ENCODE results near the gene SCGB3A2. TPM values are rescaled to one million over a fixed set of nuclear protein-coding genes. Genes with fewer than 3 reads are reported as not detected.

SCGB3A2 gene
- total RNA-seq, 1 experiment from 2014 or later: not detected

DNA sequence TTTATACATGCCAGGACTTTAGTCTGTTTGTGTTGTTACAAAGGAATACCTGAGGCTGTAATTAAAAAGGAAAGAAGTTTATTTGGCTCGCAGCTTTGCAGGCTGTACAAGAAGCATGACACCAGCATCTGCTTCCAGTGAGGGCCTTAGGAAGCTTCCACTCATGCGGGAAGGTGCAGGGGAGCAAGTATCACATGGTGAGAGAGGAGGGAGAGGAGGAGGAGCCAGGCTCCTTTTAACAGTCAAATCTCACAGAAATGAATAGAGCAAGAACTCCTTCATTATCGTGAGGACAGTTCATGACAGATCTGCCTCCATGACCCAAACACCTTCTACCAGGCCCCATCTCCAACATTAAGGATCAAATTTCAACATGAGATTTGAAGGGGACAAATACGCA is 46.5 kb downstream of the SCGB3A2 start:
- BruUV-seq (replicated peaks): no TSS peak
- ChIA-PET CTCF (no interaction called here), POLR2A (no interaction called here)
- no peaks in the 10 kb centered on the region for H3K36me3 Mint-ChIP-seq (ENCODE audit: insufficient read depth, unreplicated experiment)
- H3K4me1 Mint-ChIP-seq (ENCODE audit: low read depth, unreplicated experiment): no peaks in the 10 kb centered on the region
- Histone ChIP-seq H3K27me3 (replicated peaks; ENCODE audit: control insufficient read depth, insufficient read depth, low read length) (no peaks in the 10 kb centered on the region), H3K9me3 (no peaks in the 10 kb centered on the region), H3K36me3 (ENCODE audit: control insufficient read depth, insufficient read depth, low read length) (no peaks in the 10 kb centered on the region), H3K4me3 (ENCODE audit: low read depth, low read length) (no peak overlapping the region), H3K4me1 (no peaks in the 10 kb centered on the region)
- H3K9me3 Mint-ChIP-seq (ENCODE audit: unreplicated experiment): no peaks in the 10 kb centered on the region
- DNase-seq: no peak
- no peak overlapping the region for H3K27ac Mint-ChIP-seq (ENCODE audit: unreplicated experiment)
- peaks cover 9% of the 10 kb centered on the region for H3K27me3 Mint-ChIP-seq (ENCODE audit: insufficient read depth, unreplicated experiment)
- H3K4me3 Mint-ChIP-seq (ENCODE audit: unreplicated experiment): no peak overlapping the region
- TF ChIP-seq, protein P1, sequence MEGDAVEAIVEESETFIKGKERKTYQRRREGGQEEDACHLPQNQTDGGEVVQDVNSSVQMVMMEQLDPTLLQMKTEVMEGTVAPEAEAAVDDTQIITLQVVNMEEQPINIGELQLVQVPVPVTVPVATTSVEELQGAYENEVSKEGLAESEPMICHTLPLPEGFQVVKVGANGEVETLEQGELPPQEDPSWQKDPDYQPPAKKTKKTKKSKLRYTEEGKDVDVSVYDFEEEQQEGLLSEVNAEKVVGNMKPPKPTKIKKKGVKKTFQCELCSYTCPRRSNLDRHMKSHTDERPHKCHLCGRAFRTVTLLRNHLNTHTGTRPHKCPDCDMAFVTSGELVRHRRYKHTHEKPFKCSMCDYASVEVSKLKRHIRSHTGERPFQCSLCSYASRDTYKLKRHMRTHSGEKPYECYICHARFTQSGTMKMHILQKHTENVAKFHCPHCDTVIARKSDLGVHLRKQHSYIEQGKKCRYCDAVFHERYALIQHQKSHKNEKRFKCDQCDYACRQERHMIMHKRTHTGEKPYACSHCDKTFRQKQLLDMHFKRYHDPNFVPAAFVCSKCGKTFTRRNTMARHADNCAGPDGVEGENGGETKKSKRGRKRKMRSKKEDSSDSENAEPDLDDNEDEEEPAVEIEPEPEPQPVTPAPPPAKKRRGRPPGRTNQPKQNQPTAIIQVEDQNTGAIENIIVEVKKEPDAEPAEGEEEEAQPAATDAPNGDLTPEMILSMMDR (IDR thresholded peaks at IDR 0.05; ENCODE audit: insufficient read depth in 1 of 2, low read depth in 1 of 2, low read length in 1 of 2, severe bottlenecking in 1 of 2, unreplicated experiment in 1 of 2): no peak
- intact Hi-C loops (cut with micrococcal nuclease; ENCODE audit: unreplicated experiment): no loop called here

GRCh38 chr5:147927901-147928300 is 49.4 kb downstream of the SCGB3A2 start:
- Histone ChIP-seq H3K4me3 (ENCODE audit: low read depth, low read length) (no peak overlapping the region), H3K27me3 (replicated peaks; ENCODE audit: control insufficient read depth, insufficient read depth, low read length) (no peaks in the 10 kb centered on the region), H3K4me1 (no peaks in the 10 kb centered on the region), H3K9me3 (no peaks in the 10 kb centered on the region), H3K36me3 (ENCODE audit: control insufficient read depth, insufficient read depth, low read length) (no peaks in the 10 kb centered on the region)
- no TSS peak for BruUV-seq (replicated peaks)
- POLR2A ChIA-PET: no interaction called here
- Mint-ChIP-seq H3K9me3 (ENCODE audit: unreplicated experiment) (no peaks in the 10 kb centered on the region), H3K4me3 (ENCODE audit: unreplicated experiment) (no peak overlapping the region), H3K27me3 (ENCODE audit: insufficient read depth, unreplicated experiment) (peaks cover 9% of the 10 kb centered on the region), H3K4me1 (ENCODE audit: low read depth, unreplicated experiment) (no peaks in the 10 kb centered on the region), H3K27ac (ENCODE audit: unreplicated experiment) (no peak overlapping the region), H3K36me3 (ENCODE audit: insufficient read depth, unreplicated experiment) (no peaks in the 10 kb centered on the region)
- TF ChIP-seq, protein P1 (IDR thresholded peaks at IDR 0.05; ENCODE audit: insufficient read depth in 1 of 2, low read depth in 1 of 2, low read length in 1 of 2, severe bottlenecking in 1 of 2, unreplicated experiment in 1 of 2): no peak
- CTCF ChIA-PET: no interaction called here
- DNase-seq: no peak
- intact Hi-C loops (cut with micrococcal nuclease; ENCODE audit: unreplicated experiment): no loop called here

DNA sequence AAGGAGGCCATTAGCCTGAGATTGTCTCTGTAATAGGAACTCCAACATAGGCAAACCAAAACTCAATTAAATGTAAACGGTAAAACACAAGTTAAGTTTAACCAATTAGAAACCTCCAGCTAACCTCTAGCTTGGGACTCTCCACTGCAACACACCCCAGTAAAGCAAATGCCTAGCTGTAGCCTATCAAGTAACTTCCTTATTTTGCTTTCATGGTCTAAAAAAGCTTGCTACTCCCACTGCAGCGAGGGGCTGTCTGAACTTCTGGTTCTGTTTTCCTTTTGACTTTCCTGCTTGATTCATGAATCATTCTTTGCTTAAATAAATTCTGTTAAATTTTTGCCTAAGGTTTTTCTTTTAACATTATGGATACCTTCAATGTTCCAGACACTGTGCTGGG is 52.3 kb downstream of the SCGB3A2 start:
- intact Hi-C loops (cut with micrococcal nuclease; ENCODE audit: unreplicated experiment): no loop called here

More for the DNA sequence above, 52.3 kb downstream of the SCGB3A2 start:
- TF ChIP-seq, protein P1 (IDR thresholded peaks at IDR 0.05; ENCODE audit: insufficient read depth in 1 of 2, low read depth in 1 of 2, low read length in 1 of 2, severe bottlenecking in 1 of 2, unreplicated experiment in 1 of 2): no peak
- POLR2A ChIA-PET: no interaction called here
- H3K27me3 ChIP-seq (replicated peaks; ENCODE audit: control insufficient read depth, insufficient read depth, low read length): no peaks in the 10 kb centered on the region
- no peaks in the 10 kb centered on the region for H3K4me1 ChIP-seq
- peaks cover 9% of the 10 kb centered on the region for H3K27me3 Mint-ChIP-seq (ENCODE audit: insufficient read depth, unreplicated experiment)
- no peaks in the 10 kb centered on the region for H3K36me3 Mint-ChIP-seq (ENCODE audit: insufficient read depth, unreplicated experiment)
- H3K27ac Mint-ChIP-seq (ENCODE audit: unreplicated experiment): no peak overlapping the region
- no peak overlapping the region for H3K4me3 ChIP-seq (ENCODE audit: low read depth, low read length)
- H3K4me3 Mint-ChIP-seq (ENCODE audit: unreplicated experiment): no peak overlapping the region
- H3K9me3 Mint-ChIP-seq (ENCODE audit: unreplicated experiment): no peaks in the 10 kb centered on the region
- no peak for DNase-seq
- BruUV-seq (replicated peaks): no TSS peak
- CTCF ChIA-PET: no interaction called here
- H3K9me3 ChIP-seq: no peaks in the 10 kb centered on the region
- H3K4me1 Mint-ChIP-seq (ENCODE audit: low read depth, unreplicated experiment): no peaks in the 10 kb centered on the region
- H3K36me3 ChIP-seq (ENCODE audit: control insufficient read depth, insufficient read depth, low read length): no peaks in the 10 kb centered on the region

Other genes starting within 250 kb of the SCGB3A2 start
- 0.58 and 1.2 TPM in 2 replicates for gene JAKMIP2, start 96.0 kb upstream of the SCGB3A2 start, total RNA-seq (2022)
- gene SPINK1, start 47.0 kb upstream of the SCGB3A2 start, total RNA-seq (2022): 1,526 and 1,916 TPM in 2 replicates
- gene C5orf46, start 27.8 kb downstream of the SCGB3A2 start, total RNA-seq (2022): 0.63 TPM in 1 of 2 replicates, not detected in the other
- 2.2 and 4.2 TPM in 2 replicates for gene SPINK5, start 185.3 kb downstream of the SCGB3A2 start, total RNA-seq (2022)